C4-2B (cell line): ENCODE measurements around the gene CD274.
"Not testable (repeated sequence)": the region's sequence is repeated elsewhere in the genome, so short reads cannot be mapped to it uniquely, and the experiment has no call there.

ENCODE experiments used
- H3K27ac ChIP-seq: fragments of 450-650 bp; 2 replicates; pipeline ENCODE4 v1.5.1; 2017
- ZFX ChIP-seq: fragments of 450-650 bp; IDR thresholded peaks from 2 replicates; pipeline ENCODE4 v1.6.1; 2017
- TF ChIP-seq, protein P1 (sequence below): fragments of 450-650 bp; conservative IDR thresholded peaks from 2 replicates; pipeline ENCODE4 v1.5.1; 2017; ENCODE audit warnings: mild to moderate bottlenecking

Gene CD274

GRCh38 chr9:5460157-5460556, 9.8 kb downstream of the CD274 start:
- H3K27ac ChIP-seq = no peak overlapping the region
- TF ChIP-seq, protein P1, sequence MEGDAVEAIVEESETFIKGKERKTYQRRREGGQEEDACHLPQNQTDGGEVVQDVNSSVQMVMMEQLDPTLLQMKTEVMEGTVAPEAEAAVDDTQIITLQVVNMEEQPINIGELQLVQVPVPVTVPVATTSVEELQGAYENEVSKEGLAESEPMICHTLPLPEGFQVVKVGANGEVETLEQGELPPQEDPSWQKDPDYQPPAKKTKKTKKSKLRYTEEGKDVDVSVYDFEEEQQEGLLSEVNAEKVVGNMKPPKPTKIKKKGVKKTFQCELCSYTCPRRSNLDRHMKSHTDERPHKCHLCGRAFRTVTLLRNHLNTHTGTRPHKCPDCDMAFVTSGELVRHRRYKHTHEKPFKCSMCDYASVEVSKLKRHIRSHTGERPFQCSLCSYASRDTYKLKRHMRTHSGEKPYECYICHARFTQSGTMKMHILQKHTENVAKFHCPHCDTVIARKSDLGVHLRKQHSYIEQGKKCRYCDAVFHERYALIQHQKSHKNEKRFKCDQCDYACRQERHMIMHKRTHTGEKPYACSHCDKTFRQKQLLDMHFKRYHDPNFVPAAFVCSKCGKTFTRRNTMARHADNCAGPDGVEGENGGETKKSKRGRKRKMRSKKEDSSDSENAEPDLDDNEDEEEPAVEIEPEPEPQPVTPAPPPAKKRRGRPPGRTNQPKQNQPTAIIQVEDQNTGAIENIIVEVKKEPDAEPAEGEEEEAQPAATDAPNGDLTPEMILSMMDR = no peak
- TF ChIP-seq ZFX = no peak

- H3K27ac ChIP-seq = not testable (repeated sequence)
These were observed 14.5 kb downstream of the CD274 start for GRCh38 chr9:5464831-5465330.

- no peak for TF ChIP-seq ZFX
- TF ChIP-seq, protein P1 = no peak
- H3K27ac ChIP-seq = no peak overlapping the region
These were observed 15.7 kb downstream of the CD274 start for GRCh38 chr9:5466005-5466404.

DNA sequence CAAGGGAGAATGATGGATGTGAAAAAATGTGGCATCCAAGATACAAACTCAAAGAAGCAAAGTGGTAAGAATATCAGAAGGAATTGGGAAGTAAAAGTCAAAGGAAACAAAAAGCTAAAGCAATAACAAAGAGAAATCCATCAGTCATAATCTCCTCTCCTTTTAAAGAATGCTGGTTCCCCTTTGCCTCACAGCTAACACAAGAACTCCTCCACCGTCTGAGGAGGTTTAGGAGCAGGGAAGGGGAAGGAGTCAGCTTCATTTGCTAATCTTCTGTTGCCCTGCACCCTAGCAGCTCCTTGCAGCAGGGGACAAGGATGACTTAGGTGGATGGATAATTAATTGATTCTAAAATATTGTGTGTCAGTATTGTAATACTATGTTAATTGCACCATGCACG, 16.4 kb downstream of the CD274 start:
- TF ChIP-seq, protein P1 = no peak
- no peak for TF ChIP-seq ZFX
- no peak overlapping the region for H3K27ac ChIP-seq

DNA sequence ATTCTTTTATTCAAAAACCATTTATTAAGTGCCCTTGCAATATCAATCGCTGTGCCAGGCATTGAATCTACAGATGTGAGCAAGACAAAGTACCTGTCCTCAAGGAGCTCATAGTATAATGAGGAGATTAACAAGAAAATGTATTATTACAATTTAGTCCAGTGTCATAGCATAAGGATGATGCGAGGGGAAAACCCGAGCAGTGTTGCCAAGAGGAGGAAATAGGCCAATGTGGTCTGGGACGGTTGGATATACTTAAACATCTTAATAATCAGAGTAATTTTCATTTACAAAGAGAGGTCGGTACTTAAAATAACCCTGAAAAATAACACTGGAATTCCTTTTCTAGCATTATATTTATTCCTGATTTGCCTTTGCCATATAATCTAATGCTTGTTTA, 18.5 kb downstream of the CD274 start:
- H3K27ac ChIP-seq = no peak overlapping the region
- TF ChIP-seq, protein P1 = no peak

- no peak for TF ChIP-seq ZFX
- TF ChIP-seq, protein P1 = no peak; the same call in 1 of the 2 replicates
- H3K27ac ChIP-seq = no peak overlapping the region
These were observed 19.8 kb downstream of the CD274 start for GRCh38 chr9:5470122-5470521.

DNA sequence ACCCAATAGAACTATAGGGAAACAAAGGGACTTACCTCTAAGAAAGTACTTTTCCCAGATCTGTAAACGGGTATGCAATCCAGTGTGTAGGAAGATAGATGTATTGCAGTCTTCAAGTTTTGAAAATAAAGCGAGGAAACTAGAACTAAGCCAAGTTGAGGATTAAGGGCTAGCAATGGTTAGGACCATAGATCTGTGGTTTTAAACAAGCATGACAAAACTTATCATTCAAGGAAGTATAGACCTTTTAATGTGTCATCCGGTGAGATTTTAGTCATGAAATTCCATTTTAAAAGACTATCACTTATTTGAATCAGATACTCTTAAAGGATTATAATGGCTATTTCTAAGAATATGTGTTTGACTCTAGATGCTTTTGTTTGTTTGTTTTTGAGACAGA, 20.5 kb downstream of the CD274 start:
- H3K27ac ChIP-seq = no peak overlapping the region
- no peak for TF ChIP-seq ZFX
- TF ChIP-seq, protein P1 = no peak

DNA sequence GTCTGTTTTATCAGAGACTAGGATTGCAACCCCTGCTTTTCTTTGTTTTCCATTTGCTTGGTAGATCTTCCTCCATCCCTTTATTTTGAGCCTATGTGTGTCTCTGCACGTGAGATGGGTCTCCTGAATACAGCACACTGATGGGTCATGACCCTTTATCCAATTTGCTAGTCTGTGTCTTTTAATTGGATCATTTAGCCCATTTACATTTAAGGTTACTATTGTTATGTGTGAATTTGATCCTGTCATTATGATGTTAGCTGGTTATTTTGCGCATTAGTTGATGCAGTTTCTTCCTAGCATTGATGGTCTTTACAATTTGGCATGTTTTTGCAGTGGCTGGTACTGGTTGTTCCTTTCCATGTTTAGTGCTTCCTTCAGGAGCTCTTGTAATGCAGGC, 25.3 kb downstream of the CD274 start:
- H3K27ac ChIP-seq = not testable (repeated sequence)

DNA sequence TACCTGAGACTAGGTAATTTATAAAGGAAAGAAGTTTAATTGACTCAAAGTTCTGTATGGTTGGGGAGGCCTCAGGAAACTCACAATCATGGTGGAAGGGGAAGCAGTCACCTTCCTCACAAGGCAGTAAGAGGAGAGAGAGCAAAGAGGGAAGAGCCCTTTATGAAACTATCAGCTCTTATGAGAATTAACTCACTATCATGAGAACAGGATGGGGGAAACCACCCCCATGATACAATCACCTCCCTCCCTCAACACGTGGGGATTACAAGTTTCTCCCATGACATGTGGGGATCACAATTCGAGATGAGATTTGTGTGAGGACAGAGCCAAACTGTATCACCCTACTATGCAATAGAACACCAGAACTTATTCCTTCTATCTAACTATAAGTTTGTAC, 27.9 kb downstream of the CD274 start:
- TF ChIP-seq ZFX = no peak
- TF ChIP-seq, protein P1 = no peak
- no peak overlapping the region for H3K27ac ChIP-seq
